Esophagus muscularis mucosa (tissue), 3 donors: ENCODE data around the gene DTD1.

Source experiments
- POLR2AphosphoS5 ChIP-seq, 2 donors: sonication (generic); formaldehyde crosslinking; IDR thresholded peaks; one replicate each; pipeline ENCODE4 v1.6.1; 2017; ENCODE audit warnings: antibody characterized with exemption in 2 of 2
- TF ChIP-seq, protein P1 (sequence below), 3 experiments: fragments of 200-600 bp in 2 of 3; fragments of 450-650 bp in 1 of 3; sonication (generic) in 2 of 3; IDR thresholded peaks; one replicate each; pipeline ENCODE4 v1.5.1; 2017 to 2019; ENCODE audit warnings: antibody characterized with exemption in 3 of 3, mild to moderate bottlenecking in 2 of 3, moderate library complexity in 1 of 3

DNA sequence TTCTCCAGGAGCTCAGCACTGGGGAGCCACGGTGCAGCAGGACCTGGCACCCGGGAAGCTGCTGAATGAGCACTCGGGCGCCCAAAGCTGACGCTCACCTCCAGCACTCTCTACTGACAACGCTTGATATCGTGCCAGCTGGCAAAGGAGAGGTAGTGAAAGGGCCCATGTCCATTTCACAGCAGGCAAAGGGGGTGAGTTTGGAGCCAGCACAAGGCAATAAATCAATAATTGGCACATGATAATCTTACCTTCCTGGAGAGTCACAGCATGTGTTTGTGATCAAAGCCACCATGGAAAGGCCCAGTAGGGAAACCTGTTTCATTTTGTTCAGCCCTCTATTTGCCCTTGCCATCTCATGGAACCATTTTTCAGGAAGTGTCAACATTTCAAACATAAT, 43.9 kb upstream of the DTD1 start:
- TF ChIP-seq, protein P1, sequence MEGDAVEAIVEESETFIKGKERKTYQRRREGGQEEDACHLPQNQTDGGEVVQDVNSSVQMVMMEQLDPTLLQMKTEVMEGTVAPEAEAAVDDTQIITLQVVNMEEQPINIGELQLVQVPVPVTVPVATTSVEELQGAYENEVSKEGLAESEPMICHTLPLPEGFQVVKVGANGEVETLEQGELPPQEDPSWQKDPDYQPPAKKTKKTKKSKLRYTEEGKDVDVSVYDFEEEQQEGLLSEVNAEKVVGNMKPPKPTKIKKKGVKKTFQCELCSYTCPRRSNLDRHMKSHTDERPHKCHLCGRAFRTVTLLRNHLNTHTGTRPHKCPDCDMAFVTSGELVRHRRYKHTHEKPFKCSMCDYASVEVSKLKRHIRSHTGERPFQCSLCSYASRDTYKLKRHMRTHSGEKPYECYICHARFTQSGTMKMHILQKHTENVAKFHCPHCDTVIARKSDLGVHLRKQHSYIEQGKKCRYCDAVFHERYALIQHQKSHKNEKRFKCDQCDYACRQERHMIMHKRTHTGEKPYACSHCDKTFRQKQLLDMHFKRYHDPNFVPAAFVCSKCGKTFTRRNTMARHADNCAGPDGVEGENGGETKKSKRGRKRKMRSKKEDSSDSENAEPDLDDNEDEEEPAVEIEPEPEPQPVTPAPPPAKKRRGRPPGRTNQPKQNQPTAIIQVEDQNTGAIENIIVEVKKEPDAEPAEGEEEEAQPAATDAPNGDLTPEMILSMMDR (IDR thresholded peaks at IDR 0.05): no peak
- TF ChIP-seq POLR2AphosphoS5 (IDR thresholded peaks at IDR 0.05): no peak
